DMS53 (cell line): ENCODE results near the gene CFAP43.
"Not testable (repeated sequence)": the region's sequence is repeated elsewhere in the genome, so short reads cannot be mapped to it uniquely, and the experiment has no call there.

Experiments
- DNase-seq: peaks from one replicate; lab custom pipeline; 2025; lab: John Stamatoyannopoulos, UW

The CFAP43 gene

GRCh38 chr10:104230490-104230889 is 1.7 kb downstream of the CFAP43 start:
- DNase-seq = peak; percentile 13

- no peak for DNase-seq
Measured at GRCh38 chr10:104223304-104223703, 8.9 kb downstream of the CFAP43 start.

DNA sequence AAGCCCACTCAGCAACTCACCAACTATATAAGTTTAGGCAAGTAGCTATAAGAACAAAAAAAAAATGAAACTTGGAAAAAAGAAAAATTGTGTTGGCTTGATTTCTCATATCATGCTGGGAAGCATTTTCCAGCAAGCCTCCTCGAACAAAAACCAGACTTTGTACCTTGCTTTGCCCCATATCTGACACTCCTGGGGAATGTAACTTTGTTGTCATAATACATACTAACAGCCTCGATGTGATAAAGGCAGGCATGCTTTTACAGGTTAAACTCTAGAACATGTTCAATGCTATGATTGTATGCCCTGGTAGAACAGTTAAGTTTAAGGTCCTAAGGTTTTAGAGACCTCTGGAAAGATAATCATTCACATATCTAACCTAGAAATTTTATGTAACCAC is 11.6 kb downstream of the CFAP43 start:
- DNase-seq = no peak

DNA sequence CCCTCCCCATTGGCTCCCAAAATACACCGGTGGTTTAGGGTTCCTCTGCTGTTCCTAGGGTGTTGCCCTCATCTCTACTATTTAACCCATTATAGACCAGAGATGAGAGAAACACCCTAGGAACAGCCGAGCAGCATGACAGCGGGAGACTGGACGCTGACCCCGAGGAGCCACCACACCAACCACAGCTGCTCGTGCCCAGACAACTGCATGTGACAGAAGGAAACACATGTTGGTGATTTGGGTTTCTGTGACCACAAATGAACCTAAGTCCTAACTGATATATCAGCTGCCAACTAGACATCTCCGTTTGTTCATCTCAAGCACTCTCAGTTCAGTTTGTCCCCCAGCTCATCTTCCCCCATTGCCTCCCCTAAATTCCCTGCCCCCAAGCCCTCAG is 13.4 kb downstream of the CFAP43 start:
- no peak for DNase-seq

- DNase-seq = no peak
Measured at GRCh38 chr10:104216631-104217030, 15.5 kb downstream of the CFAP43 start.

GRCh38 chr10:104209575-104210198 is 22.5 kb downstream of the CFAP43 start:
- DNase-seq = peak; percentile 73

- no peak for DNase-seq
Measured at GRCh38 chr10:104208730-104209129, 23.4 kb downstream of the CFAP43 start.

DNA sequence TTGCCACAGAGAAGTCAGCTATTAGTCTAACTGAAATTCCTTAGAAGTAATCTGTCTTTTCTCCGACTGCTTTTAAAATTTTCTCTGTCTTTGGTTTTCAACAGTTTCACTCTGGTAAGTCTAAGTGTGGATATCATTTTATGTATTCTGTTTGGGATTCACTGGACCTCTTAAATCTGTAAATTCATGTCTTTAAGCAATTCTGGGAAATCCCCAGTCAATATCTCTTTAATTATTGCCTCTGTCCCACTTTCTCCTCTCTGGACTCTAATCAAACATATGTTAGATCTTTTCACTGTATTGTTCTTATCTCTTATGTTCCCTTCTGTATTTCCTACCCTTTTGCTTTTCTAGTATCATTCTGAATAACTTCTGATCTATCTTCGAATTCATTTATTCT is 29.9 kb downstream of the CFAP43 start:
- DNase-seq = no peak

DNA sequence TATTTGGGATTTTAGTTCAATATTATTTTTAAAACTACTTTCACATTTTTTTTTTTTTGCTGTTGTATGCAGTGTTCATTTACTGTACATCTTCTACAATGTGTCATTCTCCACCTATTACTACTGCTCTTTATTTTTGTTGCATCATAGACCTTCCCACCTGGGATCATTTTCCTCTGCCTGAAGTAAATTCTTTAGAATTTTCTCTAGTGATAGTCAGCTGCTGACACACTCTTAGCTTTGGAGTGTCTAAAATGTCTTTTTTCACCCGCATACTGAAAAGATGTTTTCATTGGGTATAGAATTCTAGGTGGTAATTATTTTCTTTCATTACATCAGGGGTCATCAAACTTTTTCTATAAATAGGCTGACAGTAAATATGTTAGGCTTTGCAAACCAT is 30.5 kb downstream of the CFAP43 start:
- DNase-seq = no peak

DNA sequence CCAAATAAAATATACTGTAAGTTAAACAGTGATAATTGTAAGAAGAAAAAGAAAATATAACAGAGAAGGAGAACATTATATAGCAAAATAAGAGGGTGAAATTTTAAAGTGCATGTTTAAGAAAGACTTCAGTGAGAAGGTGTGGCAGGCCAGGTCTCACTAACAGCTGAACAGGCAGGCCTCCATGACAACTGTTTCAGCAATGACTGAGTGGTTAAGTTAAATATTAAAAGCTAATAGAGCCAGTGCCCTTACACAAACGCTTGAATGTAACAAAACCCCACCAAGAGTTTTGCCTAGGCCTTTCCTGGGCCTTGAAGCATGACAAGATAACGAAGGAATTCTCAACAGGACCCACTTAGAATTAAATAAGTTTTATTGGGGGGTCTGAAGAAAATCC is 32.6 kb downstream of the CFAP43 start:
- DNase-seq = peak; percentile 63

DNA sequence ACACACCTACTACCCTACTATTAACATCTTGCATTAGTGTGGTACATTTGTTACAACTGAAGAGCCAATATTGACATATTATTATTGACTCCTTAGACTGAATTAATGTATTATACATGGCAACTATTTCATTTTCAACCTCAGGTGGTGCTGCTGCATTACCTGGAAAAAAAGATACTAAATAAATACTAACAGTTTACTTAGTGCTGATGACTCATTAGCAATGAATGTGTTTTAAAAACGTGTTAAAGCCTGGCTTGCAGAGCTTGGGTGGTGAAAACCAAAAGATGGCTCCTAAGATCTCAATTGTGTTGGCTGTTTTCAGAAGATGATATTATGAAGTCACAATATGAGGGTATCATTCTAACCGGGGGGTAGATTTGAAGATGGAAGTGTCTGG is 34.8 kb downstream of the CFAP43 start:
- DNase-seq = peak; percentile 87

DNA sequence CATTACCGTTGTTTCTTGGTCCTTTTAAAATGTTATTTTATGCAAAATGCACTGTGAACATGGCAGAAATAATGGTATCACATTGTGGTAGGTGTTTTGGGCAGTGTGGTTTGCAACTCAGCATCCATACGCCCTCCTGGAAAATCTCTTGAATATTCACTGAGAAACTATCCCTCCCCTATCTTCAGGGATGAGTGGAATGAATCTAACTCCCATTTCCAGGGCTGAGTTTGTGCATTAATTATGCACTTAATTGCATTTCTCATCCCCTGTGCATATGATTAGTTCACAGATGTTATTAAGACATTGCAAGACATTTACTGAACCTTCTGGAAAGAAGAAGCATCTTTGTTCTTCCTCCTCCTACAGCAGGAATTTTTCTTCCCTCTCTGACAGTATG is 36.5 kb downstream of the CFAP43 start:
- no peak for DNase-seq

- no peak for DNase-seq
Measured at GRCh38 chr10:104193787-104194186, 38.4 kb downstream of the CFAP43 start.

GRCh38 chr10:104190695-104191094 is 41.5 kb downstream of the CFAP43 start:
- DNase-seq = no peak

GRCh38 chr10:104183682-104184081 is 48.5 kb downstream of the CFAP43 start:
- DNase-seq = no peak

- not testable (repeated sequence) for DNase-seq
Measured at GRCh38 chr10:104174136-104174535, 58.0 kb downstream of the CFAP43 start.

- no peak for DNase-seq
Measured at GRCh38 chr10:104170610-104171254, 61.4 kb downstream of the CFAP43 start.

- no peak for DNase-seq
Measured at GRCh38 chr10:104155591-104155990, 76.6 kb downstream of the CFAP43 start.

GRCh38 chr10:104151737-104152136 is 80.4 kb downstream of the CFAP43 start:
- DNase-seq = no peak

DNA sequence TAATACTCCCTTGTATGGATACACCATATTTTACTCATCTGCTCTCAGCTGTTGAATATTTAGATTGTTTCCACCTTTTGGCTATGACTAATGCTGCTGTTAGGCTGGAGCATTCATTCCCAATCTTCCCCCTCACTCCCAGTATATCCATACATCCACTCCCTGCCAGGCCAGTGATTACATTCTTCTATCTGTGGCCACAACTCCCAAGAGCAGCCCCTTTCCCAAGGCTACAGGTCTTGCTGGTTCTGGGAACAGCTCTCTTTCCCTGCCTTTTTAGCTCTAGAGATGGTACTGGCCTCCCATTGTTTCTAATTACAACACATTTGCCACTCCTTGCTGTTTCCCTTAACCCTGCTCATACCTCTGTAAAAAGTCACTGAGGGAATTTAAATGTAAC is 82.0 kb downstream of the CFAP43 start:
- DNase-seq = no peak

DNA sequence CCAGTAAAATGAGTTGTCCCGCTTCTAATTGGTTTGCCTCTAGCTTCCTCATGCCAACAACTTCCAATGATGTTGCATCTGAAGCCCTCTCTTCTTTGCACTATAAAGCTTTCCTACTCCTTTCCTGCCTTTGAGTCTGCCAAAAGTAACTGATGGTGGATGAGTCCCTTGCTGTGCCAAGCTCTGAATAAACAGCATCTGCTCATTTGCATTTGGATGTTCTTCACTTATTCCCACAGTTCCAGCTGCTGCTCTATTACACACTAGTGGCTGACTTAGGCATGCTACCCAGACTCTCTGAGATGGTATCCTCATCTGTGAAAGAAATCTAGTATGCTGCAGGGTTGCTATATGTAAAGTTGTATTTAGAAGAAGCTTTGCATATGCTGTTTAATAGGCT is 85.3 kb downstream of the CFAP43 start:
- peak; percentile 6 for DNase-seq

GRCh38 chr10:104144931-104145330 is 87.2 kb downstream of the CFAP43 start:
- DNase-seq = no peak

GRCh38 chr10:104143829-104144228 is 88.3 kb downstream of the CFAP43 start:
- DNase-seq = no peak

- no peak for DNase-seq
Measured at GRCh38 chr10:104142081-104142480, 90.1 kb downstream of the CFAP43 start.
